K562 (cell line): ENCODE results near the gene ULK1.

Source experiments
- BACH1 ChIP-seq: fragments of 200-800 bp; sonication (Bioruptor generic); IDR thresholded peaks from 2 replicates; pipeline ENCODE4 v1.6.1; 2016; ENCODE audit warnings: missing genetic modification characterization, missing compliant biosample characterization
- CHD2 ChIP-seq: IDR thresholded peaks from 2 replicates; pipeline ENCODE4 v1.6.1; 2011; ENCODE audit warnings: low read depth, low read length

- TF ChIP-seq CHD2 (no peak), BACH1 (tag) (no peak)
Observed at GRCh38 chr12:131921866-131922769, 27.7 kb downstream of the ULK1 start.
